GM12873 (cell line): ENCODE data around the gene OR6N2.
A peak's percentile ranks its signal among the peaks of the same experiment; 100 is the strongest.

Experiments
- CTCF ChIP-seq: IDR thresholded peaks from 2 replicates; pipeline ENCODE4 v1.5.1; 2012; ENCODE audit warnings: low read depth, mild to moderate bottlenecking, moderate library complexity, low read length, control low read depth; ENCODE audit not compliant: insufficient read depth; ENCODE audit errors: missing control alignments

The OR6N2 gene

GRCh38 chr1:158803678-158804077, 22.7 kb upstream of the OR6N2 start:
- TF ChIP-seq CTCF: no peak

DNA sequence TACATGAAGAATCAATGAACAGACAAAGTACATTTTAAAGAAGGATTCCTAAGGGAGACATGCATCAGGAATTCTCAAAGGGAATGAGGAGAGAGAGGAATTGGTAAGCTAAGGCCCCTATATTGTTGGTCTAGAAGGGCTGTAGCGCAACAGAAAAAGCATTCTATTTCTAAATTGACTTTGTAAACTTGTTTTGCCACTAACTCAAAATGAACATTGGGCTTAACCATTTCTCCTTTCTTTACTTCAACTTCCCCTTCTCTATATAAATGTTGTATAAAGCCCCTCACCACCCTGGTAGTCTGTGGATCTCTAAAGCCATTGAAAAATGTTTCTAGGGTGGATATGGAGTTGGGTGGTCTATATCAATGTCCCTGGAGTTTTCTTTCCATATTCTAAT, 20.4 kb upstream of the OR6N2 start:
- no peak for TF ChIP-seq CTCF

DNA sequence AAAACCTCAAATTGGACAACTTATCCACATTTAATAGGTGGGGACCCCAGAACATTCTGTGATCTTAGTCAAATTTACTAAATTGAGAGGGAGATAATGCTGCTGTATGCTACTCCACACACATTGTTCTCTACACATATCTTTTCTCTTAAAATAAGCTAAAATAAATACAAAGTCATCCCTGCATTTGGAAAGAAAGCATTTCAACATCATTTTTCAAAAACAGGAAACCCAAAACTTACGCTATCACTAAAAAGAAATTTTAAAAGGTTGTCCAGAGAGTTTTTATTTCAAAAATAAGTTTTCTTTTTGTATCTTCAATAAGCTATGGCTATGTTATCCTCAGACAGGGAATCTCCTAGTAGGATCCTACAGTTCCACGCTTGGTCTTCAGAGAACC, 19.5 kb upstream of the OR6N2 start:
- no peak for TF ChIP-seq CTCF

DNA sequence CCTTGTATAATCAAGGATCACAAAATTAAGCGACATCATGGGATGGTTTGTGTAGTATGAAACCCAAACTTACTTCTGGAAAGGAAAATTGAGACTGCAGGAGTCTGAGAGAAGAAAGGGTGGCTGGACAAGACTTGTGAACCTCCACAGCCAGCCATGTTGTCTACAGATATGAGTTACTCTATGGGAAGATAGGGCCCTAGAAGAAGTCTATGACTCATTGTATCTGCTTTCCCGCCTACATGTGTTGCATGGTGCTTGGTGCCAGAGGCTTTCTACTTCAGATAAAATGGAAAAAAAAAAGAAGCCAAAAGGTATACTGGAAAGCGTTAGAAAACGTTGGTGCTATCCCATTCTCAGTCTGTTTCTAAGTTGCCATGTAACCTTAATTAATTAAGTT, 18.7 kb upstream of the OR6N2 start:
- TF ChIP-seq CTCF: no peak

DNA sequence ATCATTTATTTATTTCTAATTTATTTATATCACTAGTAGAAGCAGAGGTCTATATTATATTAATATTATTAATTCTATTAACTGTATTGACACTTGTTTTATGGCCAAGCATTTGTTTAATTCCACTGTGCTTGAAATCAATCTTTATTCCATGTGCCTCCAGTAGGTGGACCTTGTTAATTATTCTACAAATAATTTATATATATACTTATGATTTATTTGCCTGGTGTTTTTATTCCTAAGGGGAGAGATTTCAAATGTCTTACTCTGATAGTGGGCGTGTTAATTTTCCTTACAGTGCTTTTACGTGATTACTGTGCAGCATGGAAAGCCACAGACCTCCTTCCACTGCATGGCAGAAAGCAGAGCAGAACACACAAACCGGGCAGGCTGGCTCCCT, 17.5 kb upstream of the OR6N2 start:
- peak; percentile 11 for TF ChIP-seq CTCF

- TF ChIP-seq CTCF: no peak
Measured at GRCh38 chr1:158794247-158794646, 13.2 kb upstream of the OR6N2 start.

GRCh38 chr1:158793604-158794003, 12.6 kb upstream of the OR6N2 start:
- TF ChIP-seq CTCF: peak; percentile 66
